NCI-H2196 treated with DMSO at 0.1 percent for 48 hours (cell line): ENCODE measurements around the gene ZFYVE27.
A peak's percentile ranks its signal among the peaks of the same experiment; 100 is the strongest.

Experiments used
- DNase-seq: peaks from one replicate; lab custom pipeline; 2025; ENCODE audit not compliant: unreplicated experiment; lab: John Stamatoyannopoulos, UW

Gene ZFYVE27

DNA sequence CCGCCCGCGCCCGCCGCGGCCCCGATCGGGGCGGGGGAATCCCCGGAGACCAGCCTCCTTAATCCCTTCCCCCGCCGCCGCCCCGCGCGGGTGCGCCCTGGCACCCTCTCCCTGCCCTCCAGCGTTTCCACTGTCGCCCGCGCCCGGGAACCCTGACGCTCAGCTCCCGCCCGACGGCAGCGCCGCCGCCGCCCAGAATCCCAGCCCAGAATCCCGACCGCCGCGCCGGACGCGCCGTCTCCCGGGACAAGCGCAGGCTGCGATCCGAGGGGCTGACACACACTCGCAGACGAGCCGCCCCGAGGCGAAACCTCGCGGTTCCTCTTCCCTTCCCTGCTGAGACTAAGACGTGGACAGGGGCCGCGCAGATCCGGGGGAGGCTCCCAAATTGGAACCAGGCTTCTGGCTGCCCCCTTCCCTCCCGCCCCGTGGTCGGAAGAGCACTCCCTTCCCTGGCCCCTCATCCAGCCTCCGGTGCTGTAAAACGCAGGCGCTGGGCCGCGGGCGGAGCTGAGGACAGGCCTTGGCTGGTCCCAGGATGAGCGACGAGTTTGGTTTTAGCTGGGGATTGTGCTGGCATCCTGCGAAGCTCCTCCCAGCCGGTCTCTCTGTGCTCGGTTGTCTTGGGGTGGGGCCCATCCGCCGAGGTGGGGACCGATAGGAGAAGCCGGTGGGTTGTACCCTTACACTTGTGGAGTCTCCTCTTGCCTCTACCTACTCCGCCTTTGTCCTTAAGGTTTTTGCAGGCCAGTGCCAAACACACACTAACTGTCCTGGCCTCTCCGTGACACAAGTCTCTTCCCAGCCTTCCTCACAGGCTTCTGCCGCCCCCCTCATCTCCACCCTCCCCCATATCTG, 22.3 kb upstream of the ZFYVE27 start:
- no peak for DNase-seq

DNA sequence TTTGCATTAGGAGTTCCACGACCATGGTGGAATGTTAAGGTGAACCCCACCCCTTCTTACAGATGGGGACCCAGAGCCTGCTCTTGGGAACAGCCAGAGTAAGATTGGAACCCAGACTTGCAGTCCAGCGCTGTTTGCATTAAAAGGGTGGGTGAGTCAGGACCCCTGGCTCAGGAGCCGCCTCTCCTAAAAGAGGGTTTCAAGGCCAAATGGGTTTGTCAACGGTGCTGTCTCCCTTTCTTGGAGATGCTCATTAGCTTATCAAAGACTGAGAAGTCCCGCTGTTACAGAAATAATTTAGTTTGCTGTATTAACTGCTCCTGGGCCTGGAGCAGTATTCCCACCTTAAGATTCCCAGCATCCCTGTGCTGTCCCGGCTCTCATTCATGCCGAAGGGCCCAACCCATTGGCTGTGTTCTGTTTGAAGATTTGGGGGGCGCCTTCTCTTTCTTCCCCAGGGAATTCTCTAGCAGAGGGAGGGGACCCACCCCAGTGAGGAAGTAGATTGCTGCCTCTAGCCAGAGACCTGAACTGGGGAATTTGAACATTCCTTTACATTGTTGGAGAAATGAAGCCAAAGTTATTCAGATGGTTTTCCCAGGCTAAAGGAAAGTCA, 21.6 kb upstream of the ZFYVE27 start:
- no peak for DNase-seq

DNA sequence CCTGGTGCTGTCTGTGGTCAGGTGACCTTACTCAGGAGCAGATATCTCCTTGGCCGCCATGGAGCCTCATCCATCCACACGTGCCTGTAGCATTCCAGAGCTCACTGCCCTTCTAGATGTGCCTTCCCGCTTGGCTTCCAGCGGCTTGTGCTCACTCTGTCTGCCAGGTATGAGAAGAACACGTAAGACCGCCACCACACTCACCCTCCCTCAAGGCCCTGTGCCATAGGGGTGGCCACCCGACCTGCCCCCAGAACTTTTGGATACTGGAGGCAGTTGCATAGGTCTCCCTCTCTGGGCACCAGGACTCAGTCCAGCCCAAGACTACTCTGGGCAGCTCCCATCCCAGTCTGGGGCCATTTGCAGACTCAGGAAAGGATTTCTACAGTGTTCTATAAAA, 19.3 kb upstream of the ZFYVE27 start:
- DNase-seq, result no peak

DNA sequence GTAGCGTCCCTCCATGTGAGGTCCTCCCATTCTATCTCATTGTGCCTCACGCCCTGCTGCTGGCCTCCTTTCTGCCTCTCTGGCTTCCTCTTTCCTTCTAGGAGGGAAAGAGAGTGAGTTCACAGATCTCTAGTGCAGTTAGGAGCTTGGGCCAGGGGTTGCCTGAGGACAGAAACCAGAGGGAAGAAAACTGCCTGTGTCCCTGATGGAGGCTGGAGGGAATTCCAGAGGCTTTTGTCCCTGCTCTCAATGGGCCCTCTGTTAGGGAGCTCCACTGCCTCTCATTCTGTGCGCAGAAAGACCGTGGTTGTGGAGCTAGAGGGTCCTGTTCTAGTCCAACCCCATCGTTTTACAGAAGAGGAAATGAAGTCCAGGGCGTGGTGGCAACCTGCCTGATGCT, 18.8 kb upstream of the ZFYVE27 start:
- DNase-seq, result no peak

DNA sequence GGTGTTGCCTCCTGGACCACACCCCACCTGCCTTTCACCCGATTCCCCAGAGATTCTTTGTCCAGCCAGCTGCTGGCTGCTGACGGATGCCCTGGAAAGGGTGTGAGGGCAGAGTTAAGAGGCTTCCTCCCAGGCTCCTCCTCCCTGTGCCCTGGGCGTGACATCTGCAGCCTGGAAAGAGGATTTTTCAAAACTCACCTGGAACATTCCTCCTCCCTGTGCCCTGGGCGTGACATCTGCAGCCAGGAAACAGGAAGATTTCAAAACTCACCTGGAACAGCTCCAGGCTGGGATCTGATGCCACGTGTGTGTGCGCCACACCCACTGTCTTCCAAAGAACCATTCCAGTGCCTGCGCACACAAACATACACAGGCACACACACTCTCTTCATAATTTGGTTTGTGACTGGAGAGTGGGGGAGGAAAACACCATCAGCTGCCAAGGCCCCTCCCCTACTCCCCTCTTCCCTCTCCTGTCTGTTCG, 18.2 kb upstream of the ZFYVE27 start:
- peak; percentile 74 for DNase-seq

DNA sequence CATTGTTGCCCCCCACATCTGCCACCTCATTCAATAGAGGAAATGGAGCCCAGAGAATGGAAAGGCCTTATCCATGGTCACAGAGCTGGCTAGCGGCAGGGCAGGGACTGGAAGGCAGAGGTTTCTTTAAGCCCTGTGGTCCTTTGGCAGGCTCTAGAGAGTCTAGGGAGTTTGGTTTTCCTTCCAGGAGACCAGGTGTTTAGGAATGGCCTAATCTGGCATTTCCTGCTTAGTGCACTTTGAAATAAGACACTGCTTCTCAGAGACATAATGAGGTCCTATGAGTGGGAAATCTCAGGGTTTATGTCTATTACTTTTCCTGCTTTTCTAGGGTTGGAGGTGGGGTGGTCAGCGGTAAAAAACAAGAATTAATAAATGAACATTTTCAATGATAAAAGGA, 17.3 kb upstream of the ZFYVE27 start:
- no peak for DNase-seq

DNA sequence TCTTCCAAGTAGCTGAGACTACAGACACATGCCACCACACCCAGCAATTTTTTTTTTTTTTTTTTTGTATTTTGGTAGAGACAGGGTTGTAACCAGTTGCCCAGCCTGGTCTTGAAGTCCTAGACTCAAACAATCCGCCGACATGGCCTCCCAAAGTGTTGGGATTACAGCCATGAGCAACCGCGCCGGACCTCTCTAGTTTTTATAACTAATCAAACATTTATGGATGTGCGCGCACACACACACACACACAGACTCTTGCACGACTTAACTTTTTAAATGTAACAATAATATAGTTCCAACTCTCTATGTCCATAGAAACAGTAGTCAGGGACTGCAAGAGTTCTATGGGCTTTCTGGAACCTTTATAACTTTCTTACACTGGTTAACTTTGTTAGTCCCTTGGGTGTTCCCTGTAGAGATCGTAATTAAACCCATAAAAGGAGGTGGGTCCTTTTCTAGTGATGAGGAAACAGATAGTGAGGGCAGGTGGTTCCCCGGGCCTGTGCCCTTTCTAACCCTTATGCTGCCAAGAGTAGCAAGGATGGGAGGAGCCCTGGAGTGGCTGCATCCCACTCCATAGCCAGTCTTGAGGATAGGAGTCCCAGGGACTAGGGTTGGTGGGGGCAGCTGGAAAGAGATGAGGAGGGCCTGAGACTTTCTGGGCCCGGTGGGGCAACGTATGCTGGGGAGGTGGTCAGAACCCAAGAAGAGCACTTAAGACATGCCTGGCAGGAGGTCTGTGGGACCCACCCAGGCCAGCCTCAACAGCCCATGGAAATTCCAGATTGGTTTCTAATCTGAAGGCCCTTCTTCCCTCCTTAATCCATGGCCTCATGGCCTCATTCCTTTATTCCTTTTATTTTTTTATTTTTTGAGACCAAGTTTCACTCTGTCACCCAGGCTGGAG, 14.8 kb upstream of the ZFYVE27 start:
- no peak for DNase-seq

DNA sequence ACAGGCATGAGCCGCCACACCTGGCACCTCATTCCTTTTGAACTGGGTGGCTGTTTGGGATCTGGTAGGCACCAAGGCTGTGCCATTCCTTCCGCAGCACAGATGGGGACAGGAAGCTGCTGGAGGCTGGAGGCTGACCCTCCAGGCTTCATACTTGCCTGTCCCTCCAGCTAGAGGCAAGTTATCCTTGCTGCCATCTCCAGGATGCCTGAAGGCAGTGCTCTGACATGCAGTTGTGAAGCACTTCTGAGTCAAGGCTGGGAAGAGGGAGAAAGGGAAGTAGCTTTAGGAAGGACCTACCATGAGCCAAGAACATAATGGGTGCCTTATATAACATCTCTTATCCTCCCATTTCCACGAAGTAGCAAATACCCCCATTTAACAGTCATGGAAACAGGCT, 13.9 kb upstream of the ZFYVE27 start:
- DNase-seq, result no peak

DNA sequence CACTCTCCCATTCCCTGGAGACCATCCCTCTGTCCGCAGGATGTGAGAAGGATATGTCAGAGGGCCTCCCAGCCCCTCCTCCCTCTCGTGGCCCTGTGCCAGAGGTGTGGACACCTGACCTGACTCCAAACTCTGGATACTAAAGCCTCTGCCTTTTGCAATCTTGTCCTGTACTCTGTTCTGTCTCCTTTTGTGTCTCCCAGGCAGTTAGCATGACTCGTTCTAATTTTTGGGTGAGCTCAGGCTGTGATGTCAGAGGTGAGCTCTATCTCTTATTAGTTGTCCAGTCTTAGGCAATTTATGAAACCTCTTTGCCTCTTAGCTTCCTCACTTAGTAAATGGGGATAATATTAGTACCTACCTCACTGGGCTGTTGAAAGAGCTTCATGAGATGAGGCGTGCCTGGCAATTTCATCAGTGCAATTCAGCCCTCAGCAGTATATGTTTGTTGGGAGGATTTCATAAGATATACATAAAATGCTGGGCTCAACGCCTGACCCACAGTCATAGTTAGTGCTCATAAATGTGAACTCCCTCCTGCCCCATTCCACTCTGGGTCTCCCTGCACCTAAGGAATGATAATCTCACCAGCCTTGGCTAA, 12.5 kb upstream of the ZFYVE27 start:
- no peak for DNase-seq

DNA sequence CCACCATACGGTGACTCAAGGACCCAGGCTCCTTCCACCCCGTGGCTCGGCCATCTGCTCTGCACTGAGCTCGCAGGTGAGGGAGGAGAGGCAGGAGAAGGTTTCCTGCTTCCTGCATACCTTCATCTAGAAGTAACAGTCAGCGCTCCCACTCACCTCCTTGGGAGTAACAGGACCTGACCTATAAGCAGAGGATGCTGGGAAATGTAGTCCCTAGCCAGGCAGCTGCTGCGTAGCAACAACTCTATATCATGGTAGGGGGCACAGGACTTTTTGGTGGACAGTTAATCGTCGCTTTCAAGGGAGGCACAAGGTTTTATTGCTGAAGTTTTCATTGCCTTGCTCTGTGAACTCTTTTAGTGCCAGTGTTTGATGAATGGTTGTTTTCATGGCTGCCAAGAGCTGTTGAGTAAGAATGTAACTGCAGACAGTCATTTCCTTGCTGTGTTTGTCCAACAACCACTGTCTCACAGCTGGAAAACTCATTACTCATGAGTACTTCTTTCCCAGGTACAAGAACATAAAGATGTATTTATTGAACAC, 10.2 kb upstream of the ZFYVE27 start:
- DNase-seq, result no peak

DNA sequence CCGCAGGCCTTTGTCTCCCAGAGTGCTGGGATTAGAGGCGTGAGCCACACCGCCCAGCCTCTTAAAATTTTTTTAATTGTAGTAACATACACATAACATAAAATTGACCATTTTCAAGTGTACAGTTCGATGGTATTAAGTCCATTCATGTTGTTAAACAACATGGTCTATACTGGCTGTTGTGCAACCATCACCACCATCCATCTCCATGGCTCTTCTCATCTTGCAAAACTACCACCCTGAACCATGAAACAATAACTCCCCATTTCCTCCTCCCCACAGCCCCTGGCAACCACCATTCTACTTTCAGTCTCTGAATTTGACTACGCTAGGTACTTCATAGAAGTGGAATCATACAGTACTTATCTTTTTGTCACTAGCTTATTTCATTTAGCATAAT, 7.9 kb upstream of the ZFYVE27 start:
- DNase-seq, result no peak

DNA sequence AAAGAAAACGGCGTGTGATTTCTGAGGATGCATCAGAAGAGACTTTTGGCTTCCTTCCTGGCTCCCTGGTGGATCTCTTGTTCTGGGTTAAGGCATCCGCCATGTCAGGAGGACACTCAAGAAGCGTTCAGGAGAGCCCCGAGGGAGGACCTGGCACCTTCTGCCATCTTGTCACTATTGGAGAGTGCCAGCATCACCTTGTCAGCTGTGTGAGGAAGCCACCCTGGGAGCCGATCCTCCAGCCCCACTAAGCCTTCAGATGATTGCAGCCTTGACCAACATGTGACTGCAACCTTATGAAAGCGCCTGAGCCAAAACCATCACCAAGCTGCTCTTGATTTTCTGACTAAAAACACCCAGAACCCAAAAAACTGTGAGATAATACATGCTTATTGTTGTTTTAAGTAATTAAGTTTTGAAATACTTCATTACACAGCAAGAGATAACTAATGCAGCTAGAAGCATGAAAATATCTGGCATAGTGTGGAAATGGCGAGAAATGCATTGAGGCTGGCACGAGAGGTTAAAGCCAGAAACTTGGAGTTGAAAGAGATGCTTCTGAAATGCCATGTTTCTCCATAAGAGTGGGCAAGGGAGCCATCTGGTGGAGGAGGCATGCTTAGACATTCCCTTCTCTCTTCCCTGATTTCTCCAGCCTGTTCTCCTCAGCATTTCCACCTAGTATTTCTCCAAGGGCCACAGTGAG, 5.4 kb upstream of the ZFYVE27 start:
- peak; percentile 77 for DNase-seq

DNA sequence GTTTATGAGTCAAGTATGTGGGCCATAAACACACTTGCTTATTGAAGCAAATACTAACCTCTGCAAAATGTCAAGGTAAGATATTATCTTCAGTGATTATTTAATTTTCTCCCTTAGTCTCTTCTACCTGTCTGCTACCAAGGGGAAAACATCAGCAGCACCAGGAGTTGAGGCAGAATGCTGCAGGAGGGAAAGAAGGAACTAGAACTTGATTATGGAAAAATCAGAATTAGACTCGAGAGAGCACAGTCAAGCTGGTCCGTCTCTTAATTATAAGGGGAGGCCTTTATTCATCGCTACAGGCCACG, 4.9 kb upstream of the ZFYVE27 start:
- no peak for DNase-seq

DNA sequence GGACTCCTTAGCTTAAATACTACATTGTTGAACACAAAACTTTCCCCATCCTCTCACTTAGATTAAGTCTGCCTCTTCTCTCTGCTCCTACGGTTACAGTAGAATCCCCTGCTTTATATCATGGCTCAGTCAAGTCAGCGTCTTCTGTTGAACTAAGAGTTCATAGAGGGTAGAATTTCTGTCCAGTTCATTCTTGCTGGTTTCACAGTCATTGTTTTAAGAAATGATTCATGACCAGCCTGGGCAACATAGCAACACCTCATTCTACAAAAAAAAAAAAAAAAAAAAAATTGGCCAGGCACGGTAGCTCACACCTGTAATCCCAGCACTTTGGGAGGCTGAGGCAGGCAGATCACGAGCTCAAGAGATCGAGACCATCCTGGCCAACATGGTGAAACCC, 3.7 kb upstream of the ZFYVE27 start:
- DNase-seq, result no peak

DNA sequence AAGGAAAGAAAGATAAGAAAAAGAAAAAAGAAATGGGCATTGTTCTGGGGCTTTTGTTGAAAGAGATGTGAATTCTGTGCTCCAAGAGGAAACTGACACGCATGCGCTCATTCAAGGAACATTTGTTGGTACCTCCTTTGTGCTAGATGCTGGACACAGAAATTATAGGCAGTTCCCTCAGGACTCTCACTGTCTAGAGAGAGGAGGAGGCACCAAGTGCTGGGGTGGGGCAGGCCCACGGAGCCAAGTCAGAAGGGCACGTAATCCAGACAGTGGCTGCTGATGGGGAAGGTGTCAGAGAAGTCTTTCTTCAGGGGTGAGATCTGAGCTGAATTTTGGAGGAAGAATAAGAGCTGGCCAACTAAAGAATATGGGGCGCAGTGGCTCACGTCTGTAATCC, 2.9 kb upstream of the ZFYVE27 start:
- DNase-seq, result no peak

DNA sequence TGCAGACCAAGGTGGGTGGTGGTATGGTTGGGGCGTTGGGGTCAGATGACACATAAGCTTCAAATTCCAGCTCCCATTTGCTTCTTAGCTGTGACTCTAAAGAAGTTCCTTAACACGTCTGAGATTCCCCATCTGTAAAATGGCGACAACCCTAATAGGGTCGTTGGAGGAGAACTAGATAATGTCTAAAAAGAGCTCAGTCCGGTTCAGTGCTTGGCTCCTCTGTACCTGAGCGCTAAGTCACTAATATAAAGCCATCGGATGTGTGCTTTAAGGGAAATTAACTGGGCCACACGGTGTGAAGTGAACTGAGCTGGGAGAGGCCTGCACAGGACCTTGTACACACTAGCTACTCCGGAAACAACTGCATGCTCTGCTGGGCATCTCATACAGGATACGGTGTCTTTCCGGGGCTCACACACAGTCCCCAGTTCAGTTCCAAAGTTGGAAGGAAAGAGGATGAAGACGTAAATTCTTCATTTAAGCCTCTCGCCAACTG, 476 bp upstream of the ZFYVE27 start:
- peak; percentile 78 for DNase-seq

DNA sequence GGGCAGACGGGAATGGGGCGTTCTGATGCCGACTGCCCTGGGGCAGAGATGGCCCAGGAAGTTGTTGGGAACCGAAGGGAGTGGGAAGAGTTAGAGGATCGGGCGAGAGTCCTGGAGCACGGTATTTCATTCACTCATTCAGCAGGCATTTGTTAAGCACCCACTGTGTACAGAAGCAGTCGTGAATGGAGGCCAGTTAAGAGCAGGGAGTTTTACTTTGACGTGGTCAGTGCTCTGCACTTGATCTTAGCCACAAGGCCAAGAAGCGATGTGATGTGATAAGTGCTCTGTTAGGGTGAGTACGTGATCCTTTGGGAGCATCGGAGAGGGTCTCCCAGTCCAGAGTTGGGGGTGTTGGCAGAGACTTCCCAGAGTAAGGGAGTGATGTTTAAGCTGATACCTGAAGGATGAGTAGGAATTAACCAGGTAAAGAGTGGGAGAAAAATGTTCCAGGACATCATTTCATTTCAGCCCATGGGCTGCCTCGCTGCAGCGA, 890 bp downstream of the ZFYVE27 start:
- no peak for DNase-seq

DNA sequence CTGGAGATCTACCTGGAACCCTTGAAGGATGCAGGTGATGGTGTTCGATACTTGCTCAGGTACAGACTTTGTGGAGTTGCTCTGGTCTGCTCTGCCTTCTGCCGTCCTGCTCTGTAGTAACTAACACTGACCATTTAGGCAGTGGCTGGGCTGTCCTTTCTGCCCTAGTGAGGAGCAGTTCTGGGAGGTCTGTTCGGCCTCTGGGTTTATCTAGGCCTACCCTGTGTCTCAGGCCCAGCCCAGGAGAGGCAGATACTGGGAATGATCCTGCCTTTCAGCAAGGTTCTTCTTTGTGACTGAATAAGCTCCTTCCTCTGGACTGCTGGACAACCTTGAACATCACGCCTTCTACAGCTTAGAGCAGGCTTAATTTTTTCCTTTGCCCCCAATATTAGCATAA, 1.7 kb downstream of the ZFYVE27 start:
- DNase-seq, result no peak

DNA sequence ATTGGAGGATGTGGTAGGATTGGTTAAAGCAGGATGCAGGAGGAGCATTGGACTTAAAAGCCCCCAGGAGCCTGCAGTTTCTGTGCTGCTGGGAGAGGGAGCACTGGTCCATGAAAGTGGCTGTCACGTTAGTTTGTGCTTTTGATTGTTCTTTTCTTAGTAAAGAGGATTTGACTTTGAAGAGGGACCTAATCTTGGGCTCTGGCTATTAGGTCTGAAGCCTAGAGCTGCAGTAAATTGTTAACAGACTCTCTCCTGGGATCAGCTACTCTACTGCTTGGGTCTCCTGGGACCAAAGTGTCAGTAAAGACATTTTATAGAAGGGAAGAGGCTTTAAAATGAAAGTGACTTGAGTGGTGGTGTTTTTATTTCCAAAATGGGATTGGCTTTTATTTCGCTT, 3.7 kb downstream of the ZFYVE27 start:
- DNase-seq, result no peak
